ENCODE results near the gene NUP160.
"Not testable (repeated sequence)": the region's sequence is repeated elsewhere in the genome, so short reads cannot be mapped to it uniquely, and the experiment has no call there.

NUP160 gene

GRCh38 chr11:47750725-47751124, 97.4 kb downstream of the NUP160 start:
- no peak overlapping the region for H3K27ac ChIP-seq (ENCODE audit: low read length)
- no peaks in the 10 kb centered on the region for H3K4me1 ChIP-seq (ENCODE audit: control insufficient read depth in 1 of 2, insufficient read depth in 2 of 2, low read length in 2 of 2)
- no peaks in the 10 kb centered on the region for H3K9me3 ChIP-seq (ENCODE audit: control insufficient read depth in 1 of 2, low read length in 2 of 2)
- H3K36me3 ChIP-seq (ENCODE audit: control insufficient read depth in 1 of 2, insufficient read depth in 2 of 2, low read length in 2 of 2): peaks cover 51 to 78% of the 10 kb centered on the region in 2 donors
- H3K4me3 ChIP-seq (ENCODE audit: low read depth in 1 of 2, low read length in 2 of 2): no peak overlapping the region
- H3K27me3 ChIP-seq (ENCODE audit: low read depth, low read length): no peaks in the 10 kb centered on the region

- H3K36me3 ChIP-seq (ENCODE audit: control insufficient read depth in 1 of 2, insufficient read depth in 2 of 2, low read length in 2 of 2): peaks cover 52 to 84% of the 10 kb centered on the region in 2 donors
- not testable (repeated sequence) for H3K4me1 ChIP-seq (ENCODE audit: control insufficient read depth in 1 of 2, insufficient read depth in 2 of 2, low read length in 2 of 2); H3K4me3 ChIP-seq (ENCODE audit: low read depth in 1 of 2, low read length in 2 of 2); H3K9me3 ChIP-seq (ENCODE audit: control insufficient read depth in 1 of 2, low read length in 2 of 2); H3K27ac ChIP-seq (ENCODE audit: low read length); H3K27me3 ChIP-seq (ENCODE audit: low read depth, low read length)
These were observed 105.7 kb downstream of the NUP160 start for GRCh38 chr11:47742494-47742893.

- not testable (repeated sequence) for H3K4me1 ChIP-seq (ENCODE audit: control insufficient read depth in 1 of 2, insufficient read depth in 2 of 2, low read length in 2 of 2)
These were observed 110.3 kb downstream of the NUP160 start for GRCh38 chr11:47737817-47738216.

GRCh38 chr11:47732271-47732670, 115.9 kb downstream of the NUP160 start:
- Histone ChIP-seq H3K9me3 (ENCODE audit: control insufficient read depth in 1 of 2, low read length in 2 of 2) (no peaks in the 10 kb centered on the region), H3K36me3 (ENCODE audit: control insufficient read depth in 1 of 2, insufficient read depth in 2 of 2, low read length in 2 of 2) (peaks cover 62 to 80% of the 10 kb centered on the region in 2 donors), H3K4me3 (ENCODE audit: low read depth in 1 of 2, low read length in 2 of 2) (no peak overlapping the region), H3K27me3 (ENCODE audit: low read depth, low read length) (no peaks in the 10 kb centered on the region), H3K27ac (ENCODE audit: low read length) (no peak overlapping the region), H3K4me1 (ENCODE audit: control insufficient read depth in 1 of 2, insufficient read depth in 2 of 2, low read length in 2 of 2) (no peaks in the 10 kb centered on the region)

More at GRCh38 chr11:47737817-47738216, 110.3 kb downstream of the NUP160 start:
- peaks cover 30 to 69% of the 10 kb centered on the region in 2 donors for H3K36me3 ChIP-seq (ENCODE audit: control insufficient read depth in 1 of 2, insufficient read depth in 2 of 2, low read length in 2 of 2)
- not testable (repeated sequence) for H3K27ac ChIP-seq (ENCODE audit: low read length); H3K9me3 ChIP-seq (ENCODE audit: control insufficient read depth in 1 of 2, low read length in 2 of 2); H3K4me3 ChIP-seq (ENCODE audit: low read depth in 1 of 2, low read length in 2 of 2); H3K27me3 ChIP-seq (ENCODE audit: low read depth, low read length)

GRCh38 chr11:47731475-47731874, 116.7 kb downstream of the NUP160 start:
- H3K27ac ChIP-seq (ENCODE audit: low read length): no peak overlapping the region
- no peaks in the 10 kb centered on the region for H3K4me1 ChIP-seq (ENCODE audit: control insufficient read depth in 1 of 2, insufficient read depth in 2 of 2, low read length in 2 of 2)
- H3K9me3 ChIP-seq (ENCODE audit: control insufficient read depth in 1 of 2, low read length in 2 of 2): no peaks in the 10 kb centered on the region
- peaks cover 62 to 86% of the 10 kb centered on the region in 2 donors for H3K36me3 ChIP-seq (ENCODE audit: control insufficient read depth in 1 of 2, insufficient read depth in 2 of 2, low read length in 2 of 2)
- H3K4me3 ChIP-seq (ENCODE audit: low read depth in 1 of 2, low read length in 2 of 2): no peak overlapping the region
- no peaks in the 10 kb centered on the region for H3K27me3 ChIP-seq (ENCODE audit: low read depth, low read length)

Measured in muscle layer of duodenum (tissue), 2 donors.